Activated CD4-positive, CD25-positive, alpha-beta regulatory T cell treated with anti-CD3 and anti-CD28 coated beads, Interleukin-2, amount 50 U/mL, for 16 hours (primary cell): ENCODE data around the gene DNAH2.

Experiments used
- DNase-seq: peaks from one replicate; pipeline ENCODE4 v3.0.0-alpha.2; 2020; ENCODE audit warnings: low read depth, low spot score

Gene DNAH2

GRCh38 chr17:7864995-7865650 is 147.6 kb downstream of the DNAH2 start:
- no peak for DNase-seq

DNA sequence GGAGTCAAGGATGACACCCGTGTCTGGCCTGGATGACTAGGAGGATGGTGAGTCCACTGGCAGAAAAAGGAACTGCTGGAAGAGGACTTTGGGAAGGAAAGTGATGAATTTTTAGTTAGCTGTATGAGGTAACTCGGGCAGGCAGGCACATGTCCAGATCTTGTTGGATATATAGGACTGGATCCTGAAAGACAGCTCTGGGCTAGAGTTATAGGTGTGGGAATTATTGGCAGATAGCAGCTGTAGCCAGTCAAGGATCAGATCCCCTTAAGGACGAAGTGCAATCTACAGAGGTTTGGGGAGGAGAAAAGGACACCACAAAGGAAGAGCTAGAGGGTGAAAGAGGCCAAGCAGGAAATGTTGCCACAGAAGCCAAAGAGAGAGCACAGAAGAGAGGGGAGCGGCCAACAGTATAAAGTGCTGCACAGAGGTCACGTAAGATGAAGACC is 150.4 kb downstream of the DNAH2 start:
- DNase-seq, result no peak

DNA sequence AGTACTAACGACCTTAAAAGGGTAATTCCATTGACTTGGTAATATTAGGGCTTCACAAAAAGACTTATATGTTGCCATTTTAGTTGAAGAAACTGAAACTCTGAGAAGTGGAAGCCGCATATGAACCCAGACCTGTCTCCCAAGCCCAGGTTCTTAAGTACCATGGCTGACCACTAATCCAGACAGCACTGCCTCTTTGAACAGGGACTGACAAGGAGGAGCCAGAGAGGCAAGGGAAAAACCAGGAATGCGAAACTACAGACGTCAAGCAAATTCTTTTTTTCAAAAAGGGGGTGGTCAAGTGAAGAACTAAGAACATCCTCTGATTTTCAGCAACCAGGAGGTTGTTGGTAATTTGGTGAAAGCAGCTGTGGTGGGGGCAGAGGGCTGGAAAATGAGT is 155.5 kb downstream of the DNAH2 start:
- DNase-seq, result no peak

GRCh38 chr17:7875804-7876370 is 158.3 kb downstream of the DNAH2 start:
- no peak for DNase-seq

GRCh38 chr17:7878234-7878633 is 160.7 kb downstream of the DNAH2 start:
- DNase-seq, result no peak

GRCh38 chr17:7880076-7880868 is 162.7 kb downstream of the DNAH2 start:
- DNase-seq, result no peak

DNA sequence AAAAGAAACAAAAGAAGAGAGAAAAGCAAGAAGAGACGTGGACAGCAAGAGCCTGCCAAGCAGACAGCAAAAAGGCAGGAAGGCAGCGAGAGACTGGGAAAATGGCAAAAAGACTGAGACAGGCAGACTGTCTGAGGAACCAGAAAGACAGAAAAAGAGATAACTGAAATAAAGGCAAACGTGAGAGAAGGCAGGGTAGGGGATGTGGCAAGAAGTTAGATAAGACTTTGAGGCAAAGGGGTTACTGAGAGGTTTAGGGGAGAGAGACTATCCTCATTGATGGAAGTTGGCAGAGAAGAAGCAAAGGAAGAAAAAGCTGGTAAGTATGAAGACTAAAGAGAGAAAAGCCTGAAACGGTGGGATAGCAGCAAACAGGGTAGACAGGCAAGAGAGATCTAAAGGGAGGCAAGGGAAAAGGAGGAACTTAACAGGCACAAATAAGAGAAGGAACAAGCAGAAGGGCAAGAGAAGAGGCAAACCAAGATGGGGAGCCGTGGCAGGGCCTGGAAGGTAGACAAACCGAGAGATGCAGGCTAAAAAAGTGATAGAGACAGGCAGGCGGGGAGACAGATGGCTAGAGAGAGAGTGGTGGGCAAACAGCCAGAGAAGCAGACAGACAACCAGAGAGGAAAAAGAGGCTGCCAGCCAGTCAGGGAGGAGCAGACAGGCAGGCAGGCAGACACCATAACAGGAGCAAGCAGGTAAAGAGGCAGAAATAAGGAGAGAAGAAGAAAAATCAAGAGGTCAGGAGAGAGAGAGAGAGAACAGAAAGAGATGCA is 163.9 kb downstream of the DNAH2 start:
- no peak for DNase-seq

DNA sequence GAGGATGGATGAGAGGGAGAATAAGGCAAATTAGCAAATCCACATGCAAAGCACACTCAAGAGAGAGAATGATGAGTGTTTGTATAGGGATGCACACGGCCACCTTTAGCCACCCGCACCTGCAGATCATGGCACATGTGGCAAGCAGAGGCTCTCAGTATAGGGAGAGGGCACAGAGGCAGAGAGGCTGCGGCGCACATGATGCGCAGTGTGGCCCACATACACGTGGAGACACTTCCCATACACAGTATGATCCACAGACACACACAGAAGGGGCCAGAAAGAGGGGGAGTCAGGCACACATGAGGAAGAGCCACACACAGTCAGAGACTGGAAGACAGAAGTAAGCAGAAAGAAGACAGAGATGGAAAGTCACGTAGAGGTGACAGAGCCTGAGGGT is 164.5 kb downstream of the DNAH2 start:
- no peak for DNase-seq

- DNase-seq, result no peak
Observed at GRCh38 chr17:7882629-7883028, 165.1 kb downstream of the DNAH2 start.
